Measurements from ENCODE around the gene ZNRF2. TPM values are rescaled to one million over a fixed set of nuclear protein-coding genes. Genes with fewer than 3 reads are reported as not detected.

Gene ZNRF2
- total RNA-seq, 1 donor from 2014 or later: 27.8 TPM

Small RNA genes within 50 kb of the gene (microRNA-seq; reads per million reads assigned to microRNA genes)
- gene MIR550A1 (not detected), gene MIR550B1 (not detected)

Other genes with a start within 250 kb of the ZNRF2 start
- 189 TPM for gene MTURN, start 149.6 kb upstream of the ZNRF2 start, total RNA-seq
- gene NOD1, start 194.2 kb downstream of the ZNRF2 start, total RNA-seq: 33.0 TPM
- 21.4 TPM for gene GGCT, start 220.2 kb downstream of the ZNRF2 start, total RNA-seq

Data from sciatic nerve (tissue), 1 donor.